Heart left ventricle (tissue), 16 donors: Measurements from ENCODE around the gene UPP2. TPM values are rescaled to one million over a fixed set of nuclear protein-coding genes. Genes with fewer than 3 reads are reported as not detected.

Source experiments
- ATAC-seq, 4 donors: fragments of 200-7000 bp; cut with Tn5 transposase; one replicate each; pipeline ENCODE4 v1.9.1; 2020 to 2022; ENCODE audit warnings: moderate library complexity in 4 of 4, mild to moderate bottlenecking in 3 of 4, moderate number of reproducible peaks in 1 of 4
- DNase-seq, 5 donors: peaks; one replicate each; pipeline ENCODE4 v3.0.0-alpha.2; 2020
- H3K27ac ChIP-seq, 12 donors: fragments of 200-600 bp; sonication (generic) in 4 of 12; one replicate each; pipeline versions ENCODE4 v1.5.0 to v1.8.0; 2016 to 2022; ENCODE audit warnings: mild to moderate bottlenecking in 2 of 12
- H3K27me3 ChIP-seq, 9 donors: fragments of 200-600 bp; sonication (generic) in 2 of 9; one replicate each; pipeline versions ENCODE4 v1.5.1 to v1.8.0; 2016 to 2022; ENCODE audit warnings: mild to moderate bottlenecking in 3 of 9
- H3K36me3 ChIP-seq, 9 donors: fragments of 200-600 bp; sonication (generic) in 2 of 9; one replicate each; pipeline versions ENCODE4 v1.5.0 to v1.8.0; 2018 to 2022; ENCODE audit warnings: mild to moderate bottlenecking in 2 of 9
- H3K4me1 ChIP-seq, 12 donors: fragments of 200-600 bp; sonication (generic) in 4 of 12; one replicate each; pipeline versions ENCODE4 v1.5.0 to v1.8.0; 2016 to 2022; ENCODE audit warnings: mild to moderate bottlenecking in 3 of 12
- H3K4me3 ChIP-seq, 12 donors: fragments of 200-600 bp; sonication (generic) in 4 of 12; one replicate each; pipeline versions ENCODE4 v1.5.0 to v1.8.0; 2017 to 2022; ENCODE audit warnings: mild to moderate bottlenecking in 9 of 12, moderate library complexity in 4 of 12
- H3K9me3 ChIP-seq, 12 donors: fragments of 200-600 bp; sonication (generic) in 4 of 12; one replicate each; pipeline versions ENCODE4 v1.5.0 to v1.8.0; 2016 to 2022; ENCODE audit warnings: mild to moderate bottlenecking in 1 of 12
- POLR2A ChIP-seq, 2 donors: fragments of 450-650 bp; IDR thresholded peaks; one replicate each; pipeline ENCODE4 v1.6.1; 2017; ENCODE audit warnings: antibody characterized with exemption in 2 of 2, mild to moderate bottlenecking in 2 of 2, moderate library complexity in 2 of 2
- WGBS, 4 donors: extraction: QIAGEN DNeasy Blood & Tissue Kit in 2 of 4; methylation state at CpG; one replicate each; pipeline versions ENCODE4 v1.1.5 to v1.1.7; 2013 to 2018; 5-methylcytosine and 5-hydroxymethylcytosine counted together
- intact Hi-C, 10 donors: fragments of 100-400 bp; cut with DNase I; formaldehyde crosslinking; loops; one replicate each; pipeline versions ENCODE4 v1.11.1 to v1.14.2; 2022
- long read RNA-seq, 3 donors: library from polyadenylated mRNA; unstranded; transcript quantifications; one replicate each; pipeline ENCODE4 v2.0.0, GENCODE V29; 2020 to 2021
- polyA plus RNA-seq, 2 donors: library from polyadenylated mRNA; stranded (reverse); fragments of 200-250 nt; gene quantifications; one replicate each; pipeline ENCODE4 v1.2.3, GENCODE V29; 2013
- total RNA-seq, 9 donors: library from RNA; depleted of rRNA in 2 of 9; stranded (reverse); fragments of >200 nt in 2 of 9; fragmentation: NEBNext Ultra II Directional in 3 of 9; extraction: Animal tissue kit (Norgen Biotek cat#: 25700) in 3 of 9; gene quantifications; one replicate each; pipeline versions ENCODE4 v1.1.0 to v1.2.4, GENCODE V29; 2016 to 2023
- TF ChIP-seq, protein P1 (sequence below), 12 donors: fragments of 200-600 bp; sonication (generic) in 4 of 12; IDR thresholded peaks; one replicate each; pipeline versions ENCODE4 v1.5.0 to v1.8.0; 2018 to 2022; ENCODE audit warnings: antibody characterized with exemption in 12 of 12, mild to moderate bottlenecking in 5 of 12
- donor health status: ischemic (EF 13 %, LVEDD 7.1; RV severe dilation, severe dysfunction).
- donor health status: healthy with polysubstance abuse.
- donor health status: DM: no; HTN: yes; CAD: no.
- donor health status: DM: no; HTN: no; CAD: no.
- donor health status: ischemic (EF 25% LVEDD 6.9; RV normal size, moderate dysfunction).
- donor health status: ischemic (EF 25% LVEDD 5.7; RV mildly dilated, moderate dysfunction).
- donor health status: healthy.
- donor health status: DM: yes; HTN: yes; CAD: no.
- donor health status: ischemic (EF 35%, LVEDD 5.7; RV mildly dilated, moderate dysfunction).
- donor health status: nonischemic (EF 11% LVEDD 7.7; RV severe dilation, severe dysfunction).
- donor health status: DM: yes; HTN: yes; CAD: no.
- donor health status: PGD.
- donor health status: ischemic (EF 29% LVEDD 5.4; RV normal size, mild dysfunction).
- donor health status: nonischemic (EF 23%, LVEDD 6.1; RV moderate dilation, normal function).

UPP2 gene
- not detected for total RNA-seq
- not detected for polyA plus RNA-seq
- long read RNA-seq, donor 1, result 0 reads
- long read RNA-seq, donor 2, result 0 reads
- long read RNA-seq, donor 3, result 0 reads

DNA sequence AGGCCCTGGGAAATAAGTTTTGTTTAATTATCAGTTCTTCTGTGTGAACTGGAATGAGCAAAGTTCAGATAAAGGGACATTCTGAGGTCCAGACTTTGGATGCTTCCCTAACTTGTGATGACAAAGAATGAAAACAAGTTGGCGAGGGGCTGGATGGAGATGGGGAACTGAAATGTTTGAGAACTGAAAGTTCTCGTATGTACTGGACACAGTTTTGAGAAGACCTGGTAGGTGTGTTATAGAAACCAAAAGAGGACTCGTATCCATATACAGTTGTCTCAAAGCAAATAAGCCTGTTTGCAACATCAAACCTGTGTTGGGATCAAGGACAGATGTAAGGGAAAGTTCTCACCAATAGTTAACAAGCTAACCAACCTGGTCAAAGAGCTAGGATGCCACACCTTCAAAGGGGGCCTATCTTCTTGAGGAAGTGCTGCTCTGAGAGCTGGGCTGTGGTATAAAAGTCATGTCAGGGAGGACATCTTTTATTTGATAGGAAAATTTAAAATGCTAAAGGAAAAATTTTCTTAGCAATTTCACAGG is at the start of gene UPP2:
Gene UPP2, plus strand, starts transcription at position 493 of the 543 bp plus-strand sequence. CDS start 188 bp downstream, outside the sequence.
- intact Hi-C loops, result no loop called here
- 88 to 91% (median 90%) methylated on average over 3 of the region's 3 CpGs for WGBS, 4 donors
- no peak within 1 kb of the TSS for H3K27ac ChIP-seq

DNA sequence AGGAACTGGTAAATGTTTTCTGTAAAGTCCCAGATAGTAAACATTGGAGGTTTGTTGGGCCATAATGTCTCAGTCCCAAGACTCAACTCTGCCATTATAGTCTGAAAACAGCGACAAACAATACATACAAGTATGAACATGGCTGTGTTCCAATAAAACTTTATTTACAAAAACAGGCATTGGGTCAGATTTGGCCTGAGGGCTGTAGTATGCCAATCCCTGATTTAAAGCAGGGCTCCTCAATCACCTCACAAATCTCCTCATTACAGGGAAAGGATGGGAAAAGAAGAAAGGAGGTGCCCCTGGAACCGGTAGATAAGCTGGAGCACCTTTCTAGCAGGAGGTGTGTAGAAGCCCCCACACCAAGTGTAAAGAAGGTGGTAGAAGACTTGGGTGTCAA is 48.9 kb upstream of the UPP2 start:
- H3K4me3 ChIP-seq, result no peak overlapping the region
- WGBS, 4 donors, result 87 to 90% (median 89%) methylated on average over 2 of the region's 2 CpGs
- H3K9me3 ChIP-seq, result no peaks in the 10 kb centered on the region
- no peak for ATAC-seq
- DNase-seq, result no peak
- intact Hi-C loops, result no loop called here
- H3K27me3 ChIP-seq, result no peaks in the 10 kb centered on the region
- H3K36me3 ChIP-seq, result no peaks in the 10 kb centered on the region
- TF ChIP-seq, protein P1, sequence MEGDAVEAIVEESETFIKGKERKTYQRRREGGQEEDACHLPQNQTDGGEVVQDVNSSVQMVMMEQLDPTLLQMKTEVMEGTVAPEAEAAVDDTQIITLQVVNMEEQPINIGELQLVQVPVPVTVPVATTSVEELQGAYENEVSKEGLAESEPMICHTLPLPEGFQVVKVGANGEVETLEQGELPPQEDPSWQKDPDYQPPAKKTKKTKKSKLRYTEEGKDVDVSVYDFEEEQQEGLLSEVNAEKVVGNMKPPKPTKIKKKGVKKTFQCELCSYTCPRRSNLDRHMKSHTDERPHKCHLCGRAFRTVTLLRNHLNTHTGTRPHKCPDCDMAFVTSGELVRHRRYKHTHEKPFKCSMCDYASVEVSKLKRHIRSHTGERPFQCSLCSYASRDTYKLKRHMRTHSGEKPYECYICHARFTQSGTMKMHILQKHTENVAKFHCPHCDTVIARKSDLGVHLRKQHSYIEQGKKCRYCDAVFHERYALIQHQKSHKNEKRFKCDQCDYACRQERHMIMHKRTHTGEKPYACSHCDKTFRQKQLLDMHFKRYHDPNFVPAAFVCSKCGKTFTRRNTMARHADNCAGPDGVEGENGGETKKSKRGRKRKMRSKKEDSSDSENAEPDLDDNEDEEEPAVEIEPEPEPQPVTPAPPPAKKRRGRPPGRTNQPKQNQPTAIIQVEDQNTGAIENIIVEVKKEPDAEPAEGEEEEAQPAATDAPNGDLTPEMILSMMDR (IDR thresholded peaks at IDR 0.05), result no peak
- no peak for TF ChIP-seq POLR2A (IDR thresholded peaks at IDR 0.05)
- no peak overlapping the region for H3K27ac ChIP-seq
- H3K4me1 ChIP-seq, result peaks cover 0 to 3% (median 0%) of the 10 kb centered on the region in 12 donors

More for the DNA sequence above, at the start of gene UPP2:
- H3K4me3 ChIP-seq, result no peak within 1 kb of the TSS
- ATAC-seq (no peak), DNase-seq (no peak)
- no peaks in the 10 kb centered on the region for H3K4me1 ChIP-seq
- TF ChIP-seq, protein P1 (IDR thresholded peaks at IDR 0.05), result no peak
- TF ChIP-seq POLR2A (IDR thresholded peaks at IDR 0.05), result no peak
- H3K27me3 ChIP-seq, result no peaks in the 10 kb centered on the region
- no peaks in the 10 kb centered on the region for H3K9me3 ChIP-seq
- H3K36me3 ChIP-seq, result no peaks in the 10 kb centered on the region

DNA sequence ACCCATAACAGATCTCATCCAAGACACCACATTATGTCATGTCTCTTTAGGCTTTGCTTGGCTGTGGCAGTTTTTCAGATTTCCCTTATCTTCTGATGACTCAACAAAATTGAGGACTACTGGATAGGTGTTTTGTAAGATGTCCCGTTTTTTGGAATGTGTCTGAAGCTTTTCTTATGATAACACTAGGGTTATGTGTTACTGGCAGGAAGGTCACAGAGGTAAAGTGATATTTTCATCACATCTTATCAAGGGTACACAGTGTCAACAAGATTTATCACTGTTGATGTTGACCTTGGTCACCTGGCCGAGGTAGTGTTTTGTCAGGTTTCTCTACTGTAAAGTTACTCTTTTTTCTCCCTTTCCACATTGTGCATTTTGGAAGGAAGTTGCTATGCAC is 44.8 kb upstream of the UPP2 start:
- 20 to 40% (median 32%) methylated on average over 2 of the region's 2 CpGs for WGBS, 4 donors
- intact Hi-C loops, result no loop called here
- ATAC-seq, result no peak

DNA sequence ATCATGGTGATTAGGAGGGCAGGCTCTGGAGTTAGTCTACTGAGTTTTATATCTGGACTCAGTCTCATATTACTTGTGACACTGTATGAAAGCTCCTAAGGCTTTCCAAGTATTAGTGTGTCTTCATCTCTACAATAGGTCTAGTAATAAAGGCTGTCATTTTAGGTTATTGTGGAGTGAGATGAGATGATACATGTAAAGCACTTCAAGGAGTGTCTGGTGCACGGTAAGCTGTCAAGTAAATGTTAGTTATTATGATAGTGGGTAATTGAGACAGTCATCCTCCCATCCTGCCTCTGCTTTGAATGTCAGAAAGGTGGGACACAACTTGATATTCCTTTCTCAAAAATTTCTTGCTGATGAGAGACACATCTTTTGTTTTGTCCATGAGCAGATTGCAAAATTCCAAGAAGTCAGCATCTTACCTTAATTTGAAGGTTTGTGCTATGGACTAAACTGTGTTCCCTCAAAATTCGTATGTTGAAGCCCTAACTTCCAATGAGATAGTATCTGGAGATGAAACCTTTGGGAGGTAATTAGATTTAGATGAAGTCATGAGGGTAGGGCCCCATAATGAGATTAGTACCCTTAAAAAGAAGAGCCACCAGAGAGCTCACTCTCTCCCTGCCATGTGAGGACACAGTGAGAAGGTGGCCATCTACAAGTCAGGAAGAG is 41.4 kb upstream of the UPP2 start:
- Histone ChIP-seq H3K27me3 (no peaks in the 10 kb centered on the region), H3K4me1 (no peaks in the 10 kb centered on the region), H3K4me3 (no peak overlapping the region), H3K27ac (no peak overlapping the region), H3K9me3 (peaks cover 0 to 7% (median 0%) of the 10 kb centered on the region in 12 donors), H3K36me3 (no peaks in the 10 kb centered on the region)
- intact Hi-C loops, result no loop called here
- WGBS, 4 donors, result 78 to 86% (median 84%) methylated on average over 2 of the region's 2 CpGs
- no peak for ATAC-seq
- DNase-seq, result no peak
- TF ChIP-seq POLR2A (IDR thresholded peaks at IDR 0.05), result no peak
- TF ChIP-seq, protein P1 (IDR thresholded peaks at IDR 0.05), result no peak

More for the DNA sequence above, 44.8 kb upstream of the UPP2 start:
- H3K27me3 ChIP-seq, result no peaks in the 10 kb centered on the region
- no peaks in the 10 kb centered on the region for H3K36me3 ChIP-seq
- H3K4me1 ChIP-seq, result no peaks in the 10 kb centered on the region
- H3K27ac ChIP-seq, result no peak overlapping the region
- TF ChIP-seq, protein P1 (IDR thresholded peaks at IDR 0.05), result no peak
- no peak for TF ChIP-seq POLR2A (IDR thresholded peaks at IDR 0.05)
- H3K9me3 ChIP-seq, result no peaks in the 10 kb centered on the region
- no peak for DNase-seq
- no peak overlapping the region for H3K4me3 ChIP-seq
